A549 (cell line): Measurements from ENCODE around the gene SH3RF3.

ENCODE experiments used
- CTCF ChIP-seq: fragments of >200 bp; sonication (Bioruptor Twin); formaldehyde crosslinking; IDR thresholded peaks from 3 replicates; pipeline ENCODE4 v1.5.1; 2016
- EP300 ChIP-seq, 2 experiments: fragments of >200 bp; sonication (Bioruptor Twin); formaldehyde crosslinking; IDR thresholded peaks; 2 replicates in 1 of 2; 3 replicates in 1 of 2; pipeline ENCODE4 v1.6.1; 2016 to 2017
- FOSL2 ChIP-seq, 2 experiments: fragments of 450-650 bp in 1 of 2; fragments of >200 bp in 1 of 2; sonication (Bioruptor Twin) in 1 of 2; formaldehyde crosslinking; IDR thresholded peaks; 2 replicates each; pipeline versions ENCODE4 v1.5.0 to v1.6.1; 2016 to 2020; ENCODE audit warnings: mild to moderate bottlenecking in 1 of 2, moderate library complexity in 1 of 2
- JUN ChIP-seq, 2 experiments: fragments of >200 bp; sonication (Bioruptor Twin); formaldehyde crosslinking; IDR thresholded peaks; 2 replicates in 1 of 2; 3 replicates in 1 of 2; pipeline ENCODE4 v1.6.1; 2016 to 2017

DNA sequence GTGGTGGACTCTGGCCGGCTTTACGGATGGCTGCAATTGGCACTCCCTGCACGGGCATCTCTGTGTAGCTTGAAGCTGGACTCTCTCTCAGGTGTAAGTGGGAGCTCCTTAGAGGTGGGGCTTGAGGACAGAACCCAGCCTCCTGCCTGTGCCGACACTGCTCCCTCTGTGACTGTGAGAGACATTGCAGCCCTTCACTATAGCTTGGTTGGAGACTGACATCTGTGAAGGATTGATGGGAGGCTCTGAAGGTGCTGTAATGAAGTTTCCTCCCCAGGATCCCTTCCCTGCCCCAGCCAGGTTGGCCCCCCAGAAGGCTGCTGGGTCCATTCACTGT, 166.7 kb downstream of the SH3RF3 start:
- TF ChIP-seq CTCF (no peak), EP300 (IDR thresholded peaks at IDR 0.05) (no peak), FOSL2 (IDR thresholded peaks at IDR 0.05) (no peak), FOSL2 (CRISPR knock-in tag; IDR thresholded peaks at IDR 0.05) (no peak), JUN (IDR thresholded peaks at IDR 0.05) (no peak)
